NK-92 treated with Interleukin-12 subunit alpha and Interleukin-12 subunit beta, amount 100 ng/mL, for 24 hours (cell line): ENCODE results near the gene PLA2G10.
"Not testable (repeated sequence)": the region's sequence is repeated elsewhere in the genome, so short reads cannot be mapped to it uniquely, and the experiment has no call there.

ENCODE experiments used
- DNase-seq: peaks from one replicate; lab custom pipeline; 2025; lab: John Stamatoyannopoulos, UW

The PLA2G10 gene

DNA sequence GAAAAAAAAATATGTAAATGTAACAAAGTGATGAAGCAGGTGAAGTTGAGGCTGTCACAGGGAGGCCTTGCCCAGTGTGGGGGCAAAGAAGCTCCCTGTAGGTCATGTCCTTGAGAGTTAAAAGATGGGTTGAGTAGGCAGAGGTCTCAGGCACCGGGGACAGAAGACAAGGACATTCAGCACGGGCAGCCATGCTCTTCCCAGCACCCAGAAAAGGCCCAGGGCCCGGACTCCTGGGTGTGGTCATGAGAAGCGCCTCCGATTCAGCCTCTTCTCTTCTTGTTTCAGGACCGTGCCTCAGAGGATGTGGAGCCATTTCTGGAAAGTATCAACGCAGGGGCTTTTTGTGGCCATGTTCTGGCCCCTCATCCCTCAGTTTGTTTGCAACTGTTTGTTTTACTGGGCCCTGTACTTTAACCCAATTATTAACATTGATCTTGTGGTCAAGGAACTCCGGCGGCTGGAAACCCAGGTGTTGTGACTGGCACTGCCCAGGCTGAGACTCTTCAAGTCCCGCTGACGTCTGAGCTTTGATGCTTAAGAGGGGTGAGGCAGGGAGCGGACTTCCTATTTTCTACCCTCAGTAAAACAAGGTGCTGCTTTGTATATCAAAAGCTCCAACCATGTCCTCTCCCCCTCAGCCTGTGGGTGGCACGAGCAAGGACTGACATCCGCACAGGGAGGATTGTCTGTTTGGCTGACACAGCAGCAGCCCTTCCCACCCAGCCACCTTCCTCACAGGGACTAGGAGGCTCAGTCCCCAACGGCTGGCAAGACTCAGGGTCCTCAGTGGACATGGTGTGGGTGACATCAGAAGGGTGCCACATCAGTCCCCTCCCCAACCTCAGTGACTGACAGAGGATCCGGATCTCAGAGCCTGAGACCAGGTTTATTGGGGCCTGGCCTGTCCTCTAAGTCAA is 26.5 kb downstream of the PLA2G10 start:
- DNase-seq: no peak

DNA sequence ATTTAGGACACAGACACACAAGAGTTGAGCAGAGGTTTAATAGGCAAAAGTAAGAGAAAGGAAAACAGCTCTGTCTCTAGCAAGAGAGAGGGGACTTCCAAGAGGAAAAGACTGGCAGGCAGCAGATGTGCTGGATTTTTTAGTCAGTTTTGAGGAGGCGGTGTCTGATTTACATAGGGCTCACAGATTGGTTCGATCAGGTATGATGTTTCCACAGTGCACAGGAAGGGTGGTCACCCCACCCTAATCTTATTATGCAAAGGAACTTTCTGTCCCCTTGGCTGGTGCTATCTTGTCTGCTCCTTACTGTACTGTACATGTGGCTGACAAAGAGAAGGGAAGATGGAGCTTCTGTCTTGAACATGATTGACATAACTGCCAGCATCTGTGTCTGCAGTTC is 36.0 kb downstream of the PLA2G10 start:
- DNase-seq: no peak

DNA sequence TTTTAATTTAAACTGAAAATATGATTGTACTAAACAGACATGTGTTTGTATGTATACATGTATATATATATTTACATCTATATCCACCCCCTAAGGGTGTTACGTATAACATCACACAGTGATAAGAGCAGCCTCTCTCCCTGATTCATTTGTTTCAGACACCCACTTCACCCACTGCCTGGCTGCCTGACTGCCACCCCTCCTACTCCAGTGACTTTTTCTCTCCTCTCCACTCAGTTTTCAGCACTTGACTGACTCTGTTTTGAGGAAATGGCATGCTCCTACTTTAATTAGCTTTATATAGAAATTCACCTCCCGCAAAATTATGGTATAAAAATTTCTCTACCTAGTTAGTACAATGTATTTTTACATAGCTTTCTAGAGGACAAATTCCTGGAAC is 41.4 kb downstream of the PLA2G10 start:
- no peak for DNase-seq

DNA sequence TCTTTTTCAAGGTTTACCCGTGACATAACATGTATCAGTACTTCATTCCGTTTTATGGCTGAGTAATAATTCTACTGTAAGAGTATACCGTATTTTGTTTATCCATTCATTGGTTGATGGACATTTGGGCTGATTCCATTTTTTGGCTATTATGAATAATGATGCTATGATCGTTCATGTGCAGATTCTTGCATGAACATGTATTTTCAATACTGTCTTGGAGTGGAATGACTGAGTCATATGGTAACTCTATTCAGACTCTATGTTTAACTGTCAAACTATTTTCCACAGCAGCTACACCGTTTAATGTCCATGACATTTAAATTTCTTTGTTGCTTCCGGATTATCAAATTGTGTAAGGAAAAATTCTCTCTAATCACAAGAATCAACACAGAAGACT is 43.5 kb downstream of the PLA2G10 start:
- no peak for DNase-seq

DNA sequence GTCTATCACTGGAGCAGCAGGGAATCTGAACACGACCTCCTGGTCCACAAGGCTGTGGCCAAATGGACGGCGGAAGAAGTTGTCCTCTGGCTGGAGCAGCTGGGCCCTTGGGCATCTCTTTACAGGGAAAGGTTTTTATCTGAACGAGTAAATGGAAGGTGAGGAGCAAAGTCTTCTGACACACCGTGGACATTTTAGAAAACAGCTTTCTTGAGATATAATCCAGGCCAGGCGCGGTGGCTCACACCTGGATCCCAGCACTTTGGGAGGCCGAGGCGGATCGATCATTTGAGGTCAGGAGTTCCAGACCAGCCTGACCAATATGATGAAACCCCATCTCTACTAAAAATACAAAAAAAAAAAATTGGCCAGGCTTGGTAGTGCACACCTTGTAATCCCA is 44.3 kb downstream of the PLA2G10 start:
- no peak for DNase-seq

DNA sequence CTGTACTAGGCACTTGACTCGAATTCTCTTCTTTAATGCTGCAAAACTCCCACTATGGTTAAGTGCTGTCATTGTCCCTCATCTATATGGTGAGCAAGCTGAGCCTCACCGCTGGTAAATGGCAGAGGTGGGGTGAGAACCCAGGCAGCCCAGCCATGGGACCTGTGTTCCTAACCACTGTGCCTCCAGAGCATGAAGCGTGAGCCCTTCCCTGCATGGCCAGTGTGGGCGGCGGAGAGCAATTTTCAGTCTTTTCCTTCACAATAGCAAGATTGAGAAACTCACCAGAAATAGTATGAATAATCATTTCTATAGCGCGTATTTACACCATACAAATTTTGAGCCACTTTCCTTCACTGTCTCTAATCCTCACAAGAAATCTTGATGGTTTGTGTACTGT is 52.2 kb downstream of the PLA2G10 start:
- no peak for DNase-seq

DNA sequence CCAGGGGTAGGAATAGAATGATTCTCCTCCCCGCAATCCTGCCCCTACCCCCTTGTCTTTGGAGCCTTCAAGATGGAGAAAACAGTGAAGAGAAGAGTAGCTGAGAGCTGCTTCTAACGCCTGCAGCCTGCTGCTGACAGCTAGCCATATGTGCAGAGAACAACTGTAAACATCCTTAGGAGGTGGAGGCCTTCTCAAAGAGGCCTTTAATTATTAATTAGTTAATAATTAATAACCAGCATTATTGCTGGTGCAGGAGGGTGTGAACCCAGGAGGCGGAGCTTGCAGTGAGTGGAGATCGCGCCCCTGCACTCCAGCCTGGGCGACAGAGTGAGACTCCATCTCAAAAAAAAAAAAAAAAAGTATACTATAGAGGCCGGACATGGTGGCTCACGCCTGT is 52.9 kb downstream of the PLA2G10 start:
- DNase-seq: no peak

DNA sequence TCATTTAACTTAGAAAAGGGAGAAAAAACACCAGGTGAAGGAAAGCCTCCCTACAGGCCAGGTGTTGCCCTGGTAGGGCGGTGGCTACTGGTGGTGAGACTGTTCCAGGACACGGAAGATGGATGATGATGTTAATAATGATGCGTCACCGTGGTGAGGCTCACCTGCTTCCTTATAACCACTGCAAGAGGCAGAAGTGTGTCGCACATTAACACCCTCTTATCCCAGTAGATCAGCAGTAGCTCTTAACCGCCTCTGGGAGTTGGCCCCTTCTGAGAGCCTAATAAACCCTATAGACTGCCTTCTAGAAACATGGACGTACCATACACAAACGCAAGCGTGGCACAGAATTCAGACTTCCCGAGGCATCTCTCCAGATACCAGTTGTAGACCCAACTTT is 53.6 kb downstream of the PLA2G10 start:
- DNase-seq: no peak

DNA sequence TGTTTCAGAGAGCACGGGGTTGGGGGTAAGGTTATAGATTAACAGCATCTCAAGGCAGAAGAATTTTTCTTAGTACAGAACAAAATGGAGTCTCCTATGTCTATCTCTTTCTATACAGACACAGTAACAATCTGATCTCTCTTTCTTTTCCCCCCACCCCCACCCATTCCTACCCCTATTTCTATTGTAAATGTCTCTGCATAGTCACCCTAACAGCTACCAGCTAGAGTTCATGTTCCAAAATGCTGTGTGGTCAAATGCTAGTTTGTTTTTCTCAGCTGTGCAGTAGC is 57.2 kb downstream of the PLA2G10 start:
- not testable (repeated sequence) for DNase-seq

DNA sequence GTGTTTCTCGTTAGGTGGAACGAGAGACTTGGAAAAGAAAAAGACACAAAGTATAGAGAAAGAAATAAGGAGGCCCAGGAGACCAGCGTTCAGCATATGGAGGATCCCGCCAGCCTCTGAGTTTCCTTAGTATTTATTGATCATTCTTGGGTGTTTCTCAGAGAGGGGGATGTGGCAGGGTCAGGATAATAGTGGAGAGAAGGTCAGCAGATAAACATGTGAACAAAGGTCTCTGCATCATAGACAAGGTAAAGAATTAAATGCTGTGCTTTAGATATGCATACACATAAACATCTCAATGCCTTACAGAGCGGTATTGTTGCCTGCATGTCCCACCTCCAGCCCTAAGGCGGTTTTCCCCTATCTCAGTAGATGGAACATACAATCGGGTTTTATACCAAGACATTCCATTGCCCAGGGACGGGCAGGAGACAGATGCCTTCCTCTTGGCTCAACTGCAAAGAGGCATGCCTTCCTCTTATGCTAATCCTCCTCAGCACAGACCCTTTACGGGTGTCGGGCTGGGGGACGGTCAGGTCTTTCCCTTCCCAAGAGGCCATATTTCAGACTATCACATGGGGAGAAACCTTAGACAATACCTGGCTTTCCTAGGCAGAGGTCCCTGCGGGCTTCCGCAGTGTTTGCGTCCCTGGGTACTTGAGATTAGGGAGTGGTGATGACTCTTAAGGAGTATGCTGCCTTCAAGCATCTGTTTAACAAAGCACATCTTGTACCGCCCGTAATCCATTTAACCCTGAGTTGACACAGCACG is 57.7 kb downstream of the PLA2G10 start:
- not testable (repeated sequence) for DNase-seq

DNA sequence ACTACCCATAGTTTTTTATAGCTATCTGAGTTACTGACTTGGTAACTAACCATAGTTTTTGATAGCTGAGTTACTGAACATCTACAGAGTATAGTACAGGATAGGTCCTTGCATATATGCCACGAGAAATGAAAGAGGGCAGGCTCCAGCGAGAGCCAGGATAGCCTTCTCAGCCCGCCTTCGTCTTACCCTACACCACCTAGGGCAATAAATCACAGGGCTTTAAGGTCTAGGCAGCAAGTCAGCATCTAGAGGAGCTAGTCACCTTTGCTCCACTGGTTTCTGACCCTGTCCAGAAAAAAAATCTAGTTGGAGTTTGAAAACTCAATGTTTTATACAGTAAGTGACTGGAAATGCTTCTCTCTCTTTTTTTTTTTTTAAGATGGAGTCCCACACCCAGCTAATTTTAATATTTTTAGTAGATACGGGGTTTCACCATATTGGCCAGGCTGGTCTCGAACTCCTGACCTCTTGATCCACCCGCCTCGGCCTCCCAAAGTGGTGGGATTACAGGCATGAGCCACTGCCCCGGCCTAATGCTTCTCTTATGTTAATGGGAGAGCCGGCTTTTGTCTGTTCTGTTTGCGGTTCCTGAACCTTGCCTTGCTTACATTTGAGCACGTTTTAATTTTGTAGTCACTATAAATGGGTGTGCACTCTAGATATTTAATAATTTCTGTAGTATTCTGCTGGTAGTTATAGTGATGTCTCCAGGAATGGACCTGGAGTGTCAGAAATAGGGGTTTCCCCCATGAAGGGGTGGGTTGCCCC is 58.5 kb downstream of the PLA2G10 start:
- no peak for DNase-seq

DNA sequence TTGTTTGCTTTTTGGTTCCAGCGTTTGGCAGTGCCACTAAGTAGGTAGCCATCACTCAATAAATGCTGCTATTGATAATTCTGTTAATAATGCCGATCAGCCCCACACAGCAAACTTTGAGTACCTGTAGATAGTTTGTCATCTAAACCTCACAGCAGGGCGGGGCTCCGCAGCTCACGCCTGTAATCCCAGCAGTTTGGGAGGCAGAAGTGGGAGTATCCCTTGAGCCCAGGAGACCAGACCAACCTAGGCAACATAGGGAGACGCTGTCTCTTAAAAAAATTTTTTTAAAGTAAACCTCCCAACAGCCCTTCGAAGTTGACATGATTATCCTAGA is 59.8 kb downstream of the PLA2G10 start:
- DNase-seq: no peak

DNA sequence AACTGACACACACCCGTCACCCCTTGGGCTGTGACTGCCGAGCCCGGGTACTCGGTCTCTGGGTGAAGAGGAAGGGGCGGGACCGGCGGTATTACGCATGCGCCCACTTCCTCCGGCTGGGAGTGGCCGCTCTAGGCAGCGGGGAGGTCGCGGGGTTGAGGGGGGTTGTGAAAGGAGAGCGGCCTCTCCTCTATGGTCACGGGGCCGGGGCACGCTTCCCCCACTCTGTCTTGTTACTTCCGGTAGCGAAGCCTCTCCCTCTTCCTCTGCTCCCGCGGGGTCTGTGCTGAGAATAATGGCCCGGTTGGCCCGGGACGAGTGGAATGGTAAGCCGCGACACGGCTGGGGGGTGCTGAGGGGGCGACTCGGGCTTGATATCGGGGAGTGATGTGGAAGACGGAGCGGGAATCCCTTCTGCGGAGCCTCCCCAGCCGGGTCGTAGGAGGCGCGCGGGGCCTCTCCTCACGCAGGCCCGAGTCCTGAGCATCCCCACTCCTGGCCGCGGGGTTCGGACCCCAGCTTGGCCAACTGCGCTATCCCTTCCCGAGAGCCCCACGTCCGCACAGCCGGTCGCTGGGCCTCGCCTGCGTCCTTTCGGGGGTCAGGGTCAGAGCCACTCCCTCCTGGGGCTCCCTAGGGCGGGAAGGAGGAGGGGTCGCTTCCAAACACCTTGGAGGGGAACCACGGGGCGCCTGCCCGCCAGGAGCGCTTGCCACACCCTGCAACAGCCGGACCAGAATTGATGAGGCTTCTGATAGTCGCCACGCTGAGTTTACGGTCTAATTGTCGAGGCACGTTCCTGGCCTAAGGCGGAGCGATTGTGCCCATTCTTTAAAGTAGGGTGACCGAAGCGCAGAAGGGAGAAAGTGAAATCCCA is 61.2 kb downstream of the PLA2G10 start, which contains the start of gene BFAR:
Gene BFAR, plus strand, starts transcription at position 259 of the 877 bp plus-strand sequence. CDS start 11,396 bp downstream, outside the sequence.
- peak; percentile 98 for DNase-seq

DNA sequence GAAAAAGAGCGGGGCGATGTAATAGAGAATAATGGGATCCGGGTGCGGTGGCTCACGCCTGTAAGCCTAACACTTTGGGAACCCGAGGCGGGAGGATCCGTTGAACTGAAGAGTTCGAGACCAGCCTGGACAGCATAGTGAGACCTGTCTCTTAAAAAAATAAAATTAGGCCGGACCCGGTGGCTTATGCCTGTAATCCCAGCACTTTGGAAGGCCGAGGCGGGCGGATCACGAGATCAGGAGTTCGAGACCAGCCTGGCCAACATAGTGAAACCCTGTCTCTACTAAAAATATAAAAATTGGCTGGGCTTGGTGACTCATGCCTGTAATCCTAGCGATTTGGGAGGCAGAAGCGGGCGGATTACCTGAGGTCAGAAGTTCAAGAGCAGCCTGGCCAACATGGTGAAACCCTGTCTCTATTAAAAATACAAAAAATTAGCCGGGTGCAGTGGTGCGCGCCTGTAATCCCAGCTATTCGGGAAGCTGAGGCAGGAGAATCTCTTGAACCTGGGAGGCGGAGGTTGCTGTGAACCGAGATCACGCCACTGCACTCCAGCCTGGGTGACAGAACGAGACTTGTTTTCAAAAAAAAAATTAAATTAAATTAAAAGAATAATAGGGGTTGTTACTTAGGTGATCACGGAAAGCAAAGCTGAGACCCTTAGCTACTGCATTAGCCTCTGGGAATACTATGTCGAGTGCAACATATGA is 63.3 kb downstream of the PLA2G10 start:
- not testable (repeated sequence) for DNase-seq

DNA sequence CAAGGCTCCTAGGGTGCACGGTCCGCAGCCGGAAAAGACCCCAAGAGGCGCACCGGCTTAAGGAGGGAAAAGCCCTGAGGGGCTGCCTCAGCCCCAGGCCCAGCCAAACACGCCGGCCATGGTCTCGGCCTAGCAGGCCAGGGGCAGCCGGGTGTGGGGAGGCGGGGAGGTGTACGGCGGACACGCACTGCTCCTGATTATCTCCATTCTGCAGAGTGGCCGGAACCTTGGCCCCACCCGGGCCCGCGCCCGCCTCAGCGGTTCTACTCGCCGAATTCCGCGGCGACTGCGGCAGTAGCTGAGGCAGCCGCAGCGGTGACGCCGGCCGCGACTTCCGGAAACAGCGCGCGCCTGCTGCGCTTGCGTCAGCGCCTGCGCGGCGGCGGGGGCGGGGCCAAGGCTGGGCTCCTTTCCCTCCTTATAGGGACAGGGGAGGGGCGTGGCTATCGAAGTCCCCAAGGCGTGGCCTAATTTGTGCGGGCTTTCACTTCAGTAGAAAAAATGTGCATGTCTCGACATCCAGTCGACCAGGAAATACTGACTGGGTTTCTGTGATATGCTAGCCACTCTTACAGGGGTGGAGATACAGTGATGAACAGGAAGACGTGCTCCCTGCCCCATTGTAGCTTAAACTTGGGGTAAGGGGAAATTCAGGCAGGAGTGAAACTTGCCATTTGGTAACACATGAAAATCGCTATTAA is 64.0 kb downstream of the PLA2G10 start, which contains the start of gene PARN:
Gene PARN, minus strand, starts transcription at position 342 of the 701 bp plus-strand sequence. Its CDS starts 135 bp downstream, at position 207.
- DNase-seq: peak; percentile 93

DNA sequence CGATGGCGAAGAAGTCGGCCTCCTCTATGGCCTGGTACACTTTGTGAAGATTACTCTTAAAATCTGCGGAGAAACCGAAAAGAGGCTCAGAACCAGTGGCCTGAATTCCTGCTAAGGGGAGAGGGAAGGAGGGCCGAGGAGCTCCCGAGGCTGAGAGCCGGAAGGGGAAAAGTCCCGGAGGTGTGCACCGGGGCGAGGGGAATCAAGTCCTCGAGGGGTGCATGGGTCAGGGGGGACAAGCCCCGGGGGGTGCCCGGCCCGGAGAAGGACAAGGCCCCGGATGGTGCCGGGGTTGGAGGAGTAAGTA is 64.5 kb downstream of the PLA2G10 start:
- DNase-seq: no peak

DNA sequence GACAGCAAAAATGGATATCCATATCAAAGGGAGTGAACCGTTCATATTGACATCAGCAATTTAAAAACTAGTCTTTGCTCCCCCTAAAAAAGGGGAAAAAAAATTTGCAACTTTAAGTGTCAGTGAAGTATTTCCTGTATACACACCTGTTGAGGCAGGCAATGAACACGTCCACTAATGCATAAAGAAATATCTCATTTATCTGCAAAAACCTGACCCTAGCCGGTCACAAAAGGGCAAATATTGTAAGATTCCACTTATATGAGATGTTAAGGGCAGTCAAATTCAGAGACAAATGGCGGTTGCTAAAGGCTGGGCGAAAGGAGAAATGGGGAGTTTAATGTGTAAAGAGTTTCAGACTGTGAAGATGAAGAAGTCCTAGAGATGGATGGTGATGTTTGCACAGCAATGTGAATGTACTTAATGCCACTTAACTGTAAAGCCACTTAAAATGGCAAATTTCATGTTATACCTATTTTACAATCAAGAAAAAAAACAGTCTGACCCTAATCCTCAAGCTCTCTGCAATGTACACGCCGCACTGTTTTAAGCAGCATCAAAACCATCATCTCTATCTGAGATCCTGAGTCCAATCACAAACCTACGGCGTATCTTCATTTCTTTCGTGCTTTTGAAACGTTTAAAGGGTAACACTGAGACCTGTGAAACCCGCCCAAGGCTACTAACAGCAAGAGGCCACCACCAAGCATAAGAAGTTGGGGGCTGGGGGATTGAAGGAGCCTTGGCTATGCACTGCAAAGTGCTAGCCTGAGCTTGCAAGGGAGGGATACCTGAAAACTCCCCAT is 65.1 kb downstream of the PLA2G10 start:
- DNase-seq: no peak

DNA sequence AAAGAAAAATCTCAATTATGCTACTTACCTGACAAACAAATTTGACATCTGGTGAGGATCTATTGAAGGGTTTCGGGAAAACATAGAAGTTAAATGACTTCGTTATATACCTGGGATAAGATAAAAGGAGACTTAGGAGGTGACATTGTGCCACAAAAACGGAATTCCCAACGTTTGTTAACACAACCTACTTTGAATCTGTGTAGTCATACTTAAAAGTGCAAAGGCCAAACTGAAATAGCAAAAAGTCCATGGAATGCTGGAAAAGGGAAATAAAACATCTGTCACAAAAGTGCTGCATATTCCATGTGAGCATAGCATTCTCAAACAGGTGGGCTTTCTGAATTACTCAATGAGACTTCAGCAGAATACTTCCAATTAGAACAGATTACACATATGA is 67.0 kb downstream of the PLA2G10 start:
- DNase-seq: no peak
